ENCODE results near the gene ARMC2.
"Not testable (repeated sequence)": the region's sequence is repeated elsewhere in the genome, so short reads cannot be mapped to it uniquely, and the experiment has no call there.

ARMC2 gene

GRCh38 chr6:108922499-108922898 is 74.3 kb downstream of the ARMC2 start:
- no peak overlapping the region for H3K4me3 ChIP-seq (ENCODE audit: low read depth, low read length)
- TF ChIP-seq CTCF (conservative IDR thresholded peaks at IDR 0.05; ENCODE audit: low read depth, low read length), result no peak
- DNase-seq (ENCODE audit: low read depth), result no peak

GRCh38 chr6:108927927-108928326 is 79.7 kb downstream of the ARMC2 start:
- H3K4me3 ChIP-seq (ENCODE audit: low read depth, low read length), result no peak overlapping the region
- no peak for TF ChIP-seq CTCF (conservative IDR thresholded peaks at IDR 0.05; ENCODE audit: low read depth, low read length)
- no peak for DNase-seq (ENCODE audit: low read depth)

GRCh38 chr6:108928650-108929049 is 80.4 kb downstream of the ARMC2 start:
- no peak overlapping the region for H3K4me3 ChIP-seq (ENCODE audit: low read depth, low read length)
- no peak for DNase-seq (ENCODE audit: low read depth)
- TF ChIP-seq CTCF (conservative IDR thresholded peaks at IDR 0.05; ENCODE audit: low read depth, low read length), result no peak

- not testable (repeated sequence) for DNase-seq (ENCODE audit: low read depth); H3K4me3 ChIP-seq (ENCODE audit: low read depth, low read length)
Measured at GRCh38 chr6:108931090-108931489, 82.9 kb downstream of the ARMC2 start.

GRCh38 chr6:108937170-108937569 is 88.9 kb downstream of the ARMC2 start:
- no peak for DNase-seq (ENCODE audit: low read depth)
- no peak for TF ChIP-seq CTCF (conservative IDR thresholded peaks at IDR 0.05; ENCODE audit: low read depth, low read length)
- H3K4me3 ChIP-seq (ENCODE audit: low read depth, low read length), result no peak overlapping the region

GRCh38 chr6:108940741-108941140 is 92.5 kb downstream of the ARMC2 start:
- TF ChIP-seq CTCF (conservative IDR thresholded peaks at IDR 0.05; ENCODE audit: low read depth, low read length), result no peak
- no peak for DNase-seq (ENCODE audit: low read depth)
- no peak overlapping the region for H3K4me3 ChIP-seq (ENCODE audit: low read depth, low read length)

- DNase-seq (ENCODE audit: low read depth), result no peak
- no peak for TF ChIP-seq CTCF (conservative IDR thresholded peaks at IDR 0.05; ENCODE audit: low read depth, low read length)
- H3K4me3 ChIP-seq (ENCODE audit: low read depth, low read length), result no peak overlapping the region
Measured at GRCh38 chr6:108941281-108941680, 93.1 kb downstream of the ARMC2 start.

GRCh38 chr6:108941859-108942258 is 93.6 kb downstream of the ARMC2 start:
- TF ChIP-seq CTCF (conservative IDR thresholded peaks at IDR 0.05; ENCODE audit: low read depth, low read length), result no peak
- H3K4me3 ChIP-seq (ENCODE audit: low read depth, low read length), result no peak overlapping the region
- DNase-seq (ENCODE audit: low read depth), result no peak
